Measurements from ENCODE around the gene TCEA3. TPM values are rescaled to one million over a fixed set of nuclear protein-coding genes. Genes with fewer than 3 reads are reported as not detected.

Gene TCEA3
- total RNA-seq, 2 experiments from 2014 or later, result 11.4 to 12.1 TPM

DNA sequence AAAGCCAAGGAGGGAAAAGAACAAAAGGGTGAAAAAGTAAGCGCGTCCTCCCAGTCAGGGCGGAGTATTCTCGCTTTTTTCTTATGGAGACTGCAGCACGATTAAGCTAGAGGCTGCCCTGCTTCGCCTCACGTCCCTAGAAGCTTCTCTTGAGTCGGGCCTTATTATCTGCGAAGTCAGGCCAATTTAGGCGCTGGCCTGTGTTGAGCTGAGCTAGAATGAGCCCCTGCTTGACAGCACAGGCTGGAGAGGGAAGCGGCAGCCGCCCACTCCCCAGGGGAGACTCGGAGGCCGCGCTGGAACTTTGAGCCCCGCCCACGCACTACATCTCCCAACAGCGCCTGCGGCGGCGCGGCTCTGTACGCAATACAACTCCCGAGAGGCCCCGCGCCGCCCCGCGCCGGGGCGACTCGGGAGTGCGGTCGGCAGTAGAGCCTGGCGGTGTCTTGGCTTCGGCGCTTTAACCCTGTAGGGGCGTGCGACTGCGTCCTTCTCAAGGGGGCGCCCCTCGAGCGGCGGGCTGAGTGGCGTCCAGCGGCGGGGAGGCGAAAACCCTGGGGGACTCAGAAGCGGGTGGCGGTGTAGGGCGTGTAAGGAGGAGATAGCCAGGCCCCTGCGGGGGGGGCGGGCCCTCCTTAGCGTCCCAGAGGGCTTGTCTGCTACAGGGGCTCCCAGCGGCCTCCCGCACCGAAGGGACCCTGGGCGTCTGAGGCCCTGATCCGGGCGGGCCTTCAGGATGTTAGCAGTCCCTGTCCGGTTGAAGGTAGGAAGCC, 55.8 kb downstream of the TCEA3 start:
- peak overlapping the region; percentile 97 for H3K27ac Mint-ChIP-seq
- H3K4me1 Mint-ChIP-seq (ENCODE audit: low read depth), result peaks cover 36% of the 10 kb centered on the region
- POLR2A ChIA-PET, result interaction anchor here (0.6 to 3.1 kb wide), 7 partner anchors 12 to 1344 kb away, joined by 3 to 38 read pairs (median 3); partner anchors contain the start of gene HNRNPR
- peaks cover 6% of the 10 kb centered on the region for H3K9me3 Mint-ChIP-seq (ENCODE audit: insufficient read depth)
- CTCF ChIA-PET, result interaction anchor here (0.6 to 3.3 kb wide), 11 partner anchors 14 to 323 kb away, joined by 3 to 19 read pairs (median 3); partner anchors contain the start of genes HNRNPR and RPL11
- no peaks in the 10 kb centered on the region for H3K27me3 Mint-ChIP-seq (ENCODE audit: low read depth)
- peaks cover 34% of the 10 kb centered on the region for H3K36me3 Mint-ChIP-seq (ENCODE audit: low read depth)
- DNase-seq (peak; percentile 90), ATAC-seq (peak; percentile 83)
- H3K4me3 Mint-ChIP-seq, result peak overlapping the region; percentile 92

DNA sequence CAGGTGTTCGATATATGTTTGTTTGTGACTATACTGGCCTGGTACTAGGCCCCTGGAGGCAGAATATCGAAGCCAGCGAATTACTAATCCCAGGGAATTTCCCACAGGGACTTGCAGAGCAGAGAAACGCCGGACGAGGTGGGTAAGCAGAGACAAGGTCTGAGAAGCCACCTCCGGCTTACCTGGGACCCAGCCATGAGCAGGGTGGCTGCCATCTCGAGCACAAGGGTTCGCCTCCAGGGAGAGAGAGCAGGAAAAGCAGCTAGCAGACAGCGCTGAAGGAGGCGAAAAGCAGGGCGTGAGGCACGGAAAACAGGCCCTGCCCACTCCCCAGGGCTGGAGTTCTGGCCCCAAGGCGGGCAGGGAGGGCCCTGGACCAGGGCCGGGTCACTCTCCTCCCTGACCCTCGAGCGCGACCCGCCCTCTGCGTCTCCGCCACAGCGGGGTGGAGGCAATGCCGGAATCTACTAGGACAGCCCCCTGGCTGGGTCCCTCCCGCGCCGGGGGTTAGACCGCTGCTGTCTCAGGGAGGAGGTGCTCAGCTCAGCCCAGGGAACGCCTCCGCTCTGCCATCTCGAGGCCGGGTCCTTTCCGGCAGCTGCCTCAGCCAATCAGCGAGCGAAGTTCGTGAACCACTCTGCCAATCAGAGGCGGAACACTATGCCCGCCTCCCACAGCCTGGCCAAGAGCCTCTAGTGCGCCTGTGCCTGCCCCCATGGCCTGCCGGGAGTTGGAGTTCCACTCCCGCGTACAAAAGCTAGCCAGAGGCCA, 56.6 kb downstream of the TCEA3 start:
- H3K4me1 Mint-ChIP-seq (ENCODE audit: low read depth), result peaks cover 36% of the 10 kb centered on the region
- H3K4me3 Mint-ChIP-seq, result peak overlapping the region; percentile 92
- no peaks in the 10 kb centered on the region for H3K27me3 Mint-ChIP-seq (ENCODE audit: low read depth)
- peaks cover 7% of the 10 kb centered on the region for H3K9me3 Mint-ChIP-seq (ENCODE audit: insufficient read depth)
- DNase-seq, result peak; percentile 99
- ChIA-PET CTCF (interaction anchor here (0.8 to 3.3 kb wide), 13 partner anchors 12 to 323 kb away, joined by 3 to 19 read pairs (median 3); partner anchors contain the start of genes HNRNPR and RPL11), POLR2A (interaction anchor here (0.9 to 3.1 kb wide), 7 partner anchors 11 to 36 kb away, joined by 3 to 38 read pairs (median 3); partner anchors contain the start of gene HNRNPR)
- peak; percentile 94 for ATAC-seq
- peak overlapping the region; percentile 97 for H3K27ac Mint-ChIP-seq
- H3K36me3 Mint-ChIP-seq (ENCODE audit: low read depth), result peaks cover 40% of the 10 kb centered on the region

DNA sequence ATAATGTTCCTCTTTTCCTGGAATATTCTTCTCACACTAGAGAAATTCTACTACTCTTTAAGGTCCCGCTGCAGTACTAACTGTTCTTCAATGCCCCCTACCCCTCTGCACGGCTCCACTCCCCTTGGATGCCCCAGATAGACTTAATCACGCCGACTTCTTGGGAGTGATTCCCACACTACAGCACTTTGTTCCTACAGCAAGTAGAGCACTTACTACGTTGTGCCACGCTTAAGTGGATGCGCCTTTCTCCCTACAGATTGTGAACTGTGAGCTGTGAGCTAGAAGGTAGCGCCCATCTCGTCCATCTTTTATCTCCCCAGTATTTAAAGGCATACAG, 57.1 kb downstream of the TCEA3 start:
- POLR2A ChIA-PET, result interaction anchor here (0.6 to 3.1 kb wide), 6 partner anchors 11 to 69 kb away, joined by 3 to 38 read pairs (median 4); partner anchors contain the start of gene HNRNPR
- H3K4me1 Mint-ChIP-seq (ENCODE audit: low read depth), result peaks cover 36% of the 10 kb centered on the region
- H3K36me3 Mint-ChIP-seq (ENCODE audit: low read depth), result peaks cover 46% of the 10 kb centered on the region

DNA sequence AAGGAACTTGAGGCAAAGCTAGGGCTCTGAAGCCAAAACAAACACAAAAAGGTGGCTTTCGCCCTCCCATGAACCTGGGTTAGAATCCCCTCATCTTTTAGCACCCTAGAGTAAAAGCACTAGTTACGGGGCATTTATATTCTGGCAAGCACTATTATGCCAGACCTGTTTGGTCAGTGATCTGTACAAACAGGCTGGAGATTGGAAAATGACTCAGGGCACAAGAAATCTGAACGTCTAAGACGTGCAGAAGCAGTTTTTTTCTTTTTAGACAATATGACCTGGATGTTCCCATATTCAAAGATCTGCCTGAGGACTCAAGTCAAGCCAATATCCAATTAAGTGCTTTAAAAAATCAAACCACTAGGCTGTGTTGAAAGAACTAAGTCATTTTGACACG, 58.0 kb downstream of the TCEA3 start:
- no peaks in the 10 kb centered on the region for H3K27me3 Mint-ChIP-seq (ENCODE audit: low read depth)
- peaks cover 36% of the 10 kb centered on the region for H3K4me1 Mint-ChIP-seq (ENCODE audit: low read depth)
- no peak overlapping the region for H3K27ac Mint-ChIP-seq
- H3K9me3 Mint-ChIP-seq (ENCODE audit: insufficient read depth), result peaks cover 19% of the 10 kb centered on the region
- peaks cover 54% of the 10 kb centered on the region for H3K36me3 Mint-ChIP-seq (ENCODE audit: low read depth)
- POLR2A ChIA-PET, result interaction anchor here (0.9 kb wide), 1 partner anchor 22 kb away, joined by 4 read pairs; the partner anchor contains the start of gene HNRNPR
- CTCF ChIA-PET, result interaction anchor here (1.0 to 3.3 kb wide), 5 partner anchors 10 to 173 kb away, joined by 3 to 19 read pairs (median 6); partner anchors contain the start of gene HNRNPR
- no peak for ATAC-seq
- peak overlapping the region; percentile 92 for H3K4me3 Mint-ChIP-seq
- no peak for DNase-seq

More for the DNA sequence above, 57.1 kb downstream of the TCEA3 start:
- DNase-seq, result peak; percentile 22
- no peak for ATAC-seq
- peaks cover 13% of the 10 kb centered on the region for H3K9me3 Mint-ChIP-seq (ENCODE audit: insufficient read depth)
- H3K4me3 Mint-ChIP-seq, result peak overlapping the region; percentile 92
- peak overlapping the region; percentile 97 for H3K27ac Mint-ChIP-seq
- no peaks in the 10 kb centered on the region for H3K27me3 Mint-ChIP-seq (ENCODE audit: low read depth)
- CTCF ChIA-PET, result interaction anchor here (0.8 to 3.3 kb wide), 7 partner anchors 12 to 172 kb away, joined by 3 to 19 read pairs (median 6); partner anchors contain the start of gene HNRNPR

GRCh38 chr1:23366146-23366545, 58.4 kb downstream of the TCEA3 start:
- H3K36me3 Mint-ChIP-seq (ENCODE audit: low read depth), result peaks cover 59% of the 10 kb centered on the region
- no peak overlapping the region for H3K4me3 Mint-ChIP-seq
- H3K4me1 Mint-ChIP-seq (ENCODE audit: low read depth), result peaks cover 34% of the 10 kb centered on the region
- no peak overlapping the region for H3K27ac Mint-ChIP-seq
- ChIA-PET CTCF (interaction anchor here (1.2 to 3.2 kb wide), 2 partner anchors 9 to 22 kb away, joined by 3 to 19 read pairs; partner anchors contain the start of gene HNRNPR), POLR2A (interaction anchor here (0.9 kb wide), 1 partner anchor 22 kb away, joined by 4 read pairs; the partner anchor contains the start of gene HNRNPR)
- H3K9me3 Mint-ChIP-seq (ENCODE audit: insufficient read depth), result peaks cover 24% of the 10 kb centered on the region
- ATAC-seq, result no peak
- no peak for DNase-seq
- H3K27me3 Mint-ChIP-seq (ENCODE audit: low read depth), result no peaks in the 10 kb centered on the region

- ChIA-PET POLR2A (interaction anchor here (1.0 to 2.9 kb wide), 2 partner anchors 18 to 24 kb away, joined by 3 to 14 read pairs; partner anchors contain the start of gene HNRNPR), CTCF (interaction anchor here (1.2 kb wide), 1 partner anchor 17 kb away, joined by 3 read pairs; no protein-coding TSS in a partner anchor)
- Mint-ChIP-seq H3K4me1 (ENCODE audit: low read depth) (peaks cover 15% of the 10 kb centered on the region), H3K9me3 (ENCODE audit: insufficient read depth) (peaks cover 43% of the 10 kb centered on the region), H3K27ac (no peak overlapping the region), H3K36me3 (ENCODE audit: low read depth) (peaks cover 83% of the 10 kb centered on the region), H3K4me3 (no peak overlapping the region), H3K27me3 (ENCODE audit: low read depth) (no peaks in the 10 kb centered on the region)
- ATAC-seq, result no peak
- DNase-seq, result no peak
These were observed 62.3 kb downstream of the TCEA3 start for GRCh38 chr1:23362218-23362713.

DNA sequence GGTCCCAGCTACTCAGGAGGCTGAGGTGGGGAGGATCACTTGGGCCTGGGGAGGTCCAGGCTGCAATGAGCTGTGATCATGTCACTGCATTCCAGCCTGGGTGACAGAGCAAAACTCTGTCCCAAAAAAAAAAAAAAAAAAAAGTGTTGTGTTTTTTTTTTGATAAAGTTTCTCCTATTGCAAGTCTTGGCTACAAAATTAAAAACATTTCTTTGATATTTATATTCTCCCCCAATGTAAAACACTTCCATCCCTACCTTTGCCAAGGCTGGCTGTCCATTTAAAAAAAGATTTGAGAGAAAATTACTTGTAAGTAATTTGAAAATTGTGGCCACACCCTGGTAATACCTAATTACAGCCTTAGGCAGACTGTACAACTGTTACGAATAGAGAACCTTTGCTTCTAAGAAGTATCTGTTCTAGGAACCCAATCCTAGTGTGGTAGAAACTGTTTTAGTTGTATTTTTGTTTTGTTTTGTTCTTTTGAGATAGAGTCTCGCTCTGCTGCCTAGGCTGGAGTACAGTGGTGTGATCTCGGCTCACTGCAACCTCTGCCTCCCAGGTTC, 66.2 kb downstream of the TCEA3 start:
- Mint-ChIP-seq H3K36me3 (ENCODE audit: low read depth) (peaks cover 53% of the 10 kb centered on the region), H3K4me3 (no peak overlapping the region), H3K27me3 (ENCODE audit: low read depth) (no peaks in the 10 kb centered on the region), H3K9me3 (ENCODE audit: insufficient read depth) (peaks cover 38% of the 10 kb centered on the region), H3K4me1 (ENCODE audit: low read depth) (peaks cover 5% of the 10 kb centered on the region), H3K27ac (no peak overlapping the region)
- ATAC-seq, result no peak
- no peak for DNase-seq
- ChIA-PET POLR2A (no interaction called here), CTCF (interaction anchor here (0.9 kb wide), 1 partner anchor 45 kb away, joined by 3 read pairs; no protein-coding TSS in a partner anchor)

DNA sequence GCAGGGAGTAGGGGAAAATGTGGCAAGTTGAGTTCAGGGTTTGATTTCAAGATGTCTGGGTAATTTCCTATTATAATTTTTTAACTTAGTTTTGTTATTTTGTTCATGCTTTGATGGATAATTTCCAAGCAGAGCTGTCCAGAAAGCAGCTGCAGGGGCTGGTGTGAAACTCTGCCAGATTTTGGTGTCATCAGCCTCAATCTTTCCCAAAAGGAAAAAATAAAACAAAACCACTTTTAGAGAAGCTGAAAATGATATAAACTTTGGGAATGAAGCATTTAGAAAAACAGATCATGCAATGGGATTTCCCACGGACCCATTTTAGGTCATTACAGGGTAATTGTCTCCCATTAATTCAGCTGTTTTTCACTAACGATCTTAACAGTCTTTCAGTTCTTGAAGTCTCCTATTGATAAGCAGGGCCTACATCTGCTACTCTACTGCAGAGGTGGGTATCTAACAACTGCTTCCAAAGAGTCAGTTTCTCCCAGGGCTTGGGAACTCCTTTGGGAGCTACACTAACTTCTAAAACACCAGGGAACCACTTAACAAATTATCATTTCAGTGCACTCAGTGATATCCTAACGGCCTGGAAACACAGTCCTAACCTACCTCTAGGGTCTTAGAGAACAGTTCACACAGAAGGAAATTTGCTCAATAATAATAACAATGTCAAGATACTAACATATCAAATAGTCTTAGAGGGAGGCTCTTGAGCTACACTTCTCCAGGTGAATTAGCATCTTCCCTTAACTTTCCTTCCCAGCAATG, 67.2 kb downstream of the TCEA3 start:
- DNase-seq, result no peak
- peaks cover 5% of the 10 kb centered on the region for H3K4me1 Mint-ChIP-seq (ENCODE audit: low read depth)
- peaks cover 30% of the 10 kb centered on the region for H3K9me3 Mint-ChIP-seq (ENCODE audit: insufficient read depth)
- CTCF ChIA-PET, result interaction anchor here (0.9 to 1.7 kb wide), 2 partner anchors 9 to 13 kb away, joined by 3 to 7 read pairs; partner anchors contain the start of gene HNRNPR
- H3K27me3 Mint-ChIP-seq (ENCODE audit: low read depth), result peaks cover 2% of the 10 kb centered on the region
- no peak overlapping the region for H3K4me3 Mint-ChIP-seq
- ATAC-seq, result no peak
- peaks cover 42% of the 10 kb centered on the region for H3K36me3 Mint-ChIP-seq (ENCODE audit: low read depth)
- H3K27ac Mint-ChIP-seq, result no peak overlapping the region
- POLR2A ChIA-PET, result interaction anchor here (0.8 kb wide), 1 partner anchor 11 kb away, joined by 3 read pairs; no protein-coding TSS in a partner anchor

- peaks cover 5% of the 10 kb centered on the region for H3K4me1 Mint-ChIP-seq (ENCODE audit: low read depth)
- H3K27ac Mint-ChIP-seq, result no peak overlapping the region
- H3K9me3 Mint-ChIP-seq (ENCODE audit: insufficient read depth), result peaks cover 25% of the 10 kb centered on the region
- H3K36me3 Mint-ChIP-seq (ENCODE audit: low read depth), result peaks cover 35% of the 10 kb centered on the region
- no peak overlapping the region for H3K4me3 Mint-ChIP-seq
- DNase-seq (no peak), ATAC-seq (no peak)
- H3K27me3 Mint-ChIP-seq (ENCODE audit: low read depth), result peaks cover 2% of the 10 kb centered on the region
- ChIA-PET POLR2A (interaction anchor here (0.8 kb wide), 1 partner anchor 11 kb away, joined by 3 read pairs; no protein-coding TSS in a partner anchor), CTCF (interaction anchor here (0.9 to 1.7 kb wide), 2 partner anchors 10 to 12 kb away, joined by 3 to 7 read pairs; partner anchors contain the start of gene HNRNPR)
These were observed 67.9 kb downstream of the TCEA3 start for GRCh38 chr1:23356471-23357137.

- ATAC-seq, result peak; percentile 63
- H3K36me3 Mint-ChIP-seq (ENCODE audit: low read depth), result peaks cover 13% of the 10 kb centered on the region
- H3K9me3 Mint-ChIP-seq (ENCODE audit: insufficient read depth), result peaks cover 7% of the 10 kb centered on the region
- peak overlapping the region; percentile 23 for H3K27ac Mint-ChIP-seq
- no peak overlapping the region for H3K4me3 Mint-ChIP-seq
- DNase-seq, result peak; percentile 28
- H3K27me3 Mint-ChIP-seq (ENCODE audit: low read depth), result peaks cover 2% of the 10 kb centered on the region
- POLR2A ChIA-PET, result interaction anchor here (1.2 to 2.1 kb wide), 2 partner anchors 10 to 13 kb away, joined by 3 to 12 read pairs; partner anchors contain the start of gene HNRNPR
- CTCF ChIA-PET, result interaction anchor here (0.5 to 1.1 kb wide), 3 partner anchors 10 to 15 kb away, joined by 3 to 6 read pairs (median 3); partner anchors contain the start of genes HNRNPR and ZNF436
- peaks cover 5% of the 10 kb centered on the region for H3K4me1 Mint-ChIP-seq (ENCODE audit: low read depth)
These were observed 70.3 kb downstream of the TCEA3 start for GRCh38 chr1:23354245-23354644.

Data from activated CD8-positive, alpha-beta T cell treated with anti-CD3 and anti-CD28 coated beads, Interleukin-2, amount 10 ng/mL, durations not matched to agents 7 days and 5 days (primary cell).